ENCODE measurements around the gene C2orf68. TPM values are rescaled to one million over a fixed set of nuclear protein-coding genes. Genes with fewer than 3 reads are reported as not detected.

Gene C2orf68
- total and polyA plus RNA-seq, 9 of the 15 experiments (the other 6 are each of a cell fraction or from before 2014, with no cell fraction given) = 22.1 to 50.0 (median 31.8) TPM

DNA sequence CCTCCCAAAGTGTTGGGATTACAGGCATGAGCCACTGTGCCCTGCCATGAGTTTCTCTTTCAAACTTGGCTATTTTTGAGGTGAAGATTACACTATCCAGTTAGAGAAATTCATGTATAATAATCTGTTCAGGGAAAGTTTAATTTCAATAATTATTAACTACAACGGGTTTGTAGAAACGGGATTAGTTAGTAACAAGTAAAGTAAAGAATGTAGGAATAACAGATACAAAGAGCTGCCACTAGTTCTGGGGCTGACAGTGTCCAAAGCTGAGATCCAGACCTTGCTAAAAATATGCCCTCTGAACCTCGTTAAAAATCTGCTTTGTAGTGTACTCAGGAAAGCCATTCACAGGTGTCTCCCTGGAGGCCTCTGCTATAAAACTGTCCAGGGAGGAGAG is 39.2 kb upstream of the C2orf68 start:
- POLR2A ChIA-PET = interaction anchor here (0.6 to 2.8 kb wide), 3 partner anchors 7 to 30 kb away, joined by 3 to 17 read pairs (median 5); no protein-coding TSS in a partner anchor

More for the DNA sequence above, 39.2 kb upstream of the C2orf68 start:
- ATAC-seq = no peak
- H3K9ac ChIP-seq (ENCODE audit: insufficient read depth in 1 of 2, low read depth in 2 of 2, low read length in 2 of 2) = no peak overlapping the region
- 0 out of 2 replicates have a peak, but pooled peaks cover 3% of the 10 kb centered on the region for H4K20me1 ChIP-seq (replicated peaks; ENCODE audit: control insufficient read depth, insufficient read depth, low read length)
- no peaks in the 10 kb centered on the region for H3K27me3 ChIP-seq (ENCODE audit: control insufficient read depth in 2 of 2, insufficient read depth in 2 of 2, low read length in 2 of 2)
- 90% methylated on average over 3 of the region's 3 CpGs for WGBS (ENCODE audit: insufficient coverage, low coverage, missing lambda C conversion rate)
- no peaks in the 10 kb centered on the region for H3K9me3 ChIP-seq (replicated peaks; ENCODE audit: control insufficient read depth, insufficient read depth, low read depth, low read length)
- FAIRE-seq = no peak
- no peak overlapping the region for H2AFZ ChIP-seq (ENCODE audit: low read depth, low read length)
- H3K9me1 ChIP-seq (ENCODE audit: control insufficient read depth, insufficient read depth, low read length) = peaks cover under 1% of the 10 kb centered on the region
- no peak overlapping the region for H3K4me3 ChIP-seq
- H3K27ac ChIP-seq (ENCODE audit: extremely low read depth, low read depth, low read length) = no peak overlapping the region
- H3K79me2 ChIP-seq (ENCODE audit: control insufficient read depth, insufficient read depth, low read length) = no peaks in the 10 kb centered on the region
- H3K36me3 ChIP-seq (ENCODE audit: control insufficient read depth, insufficient read depth, low read length) = peaks cover 79% of the 10 kb centered on the region
- TF ChIP-seq, protein P1, sequence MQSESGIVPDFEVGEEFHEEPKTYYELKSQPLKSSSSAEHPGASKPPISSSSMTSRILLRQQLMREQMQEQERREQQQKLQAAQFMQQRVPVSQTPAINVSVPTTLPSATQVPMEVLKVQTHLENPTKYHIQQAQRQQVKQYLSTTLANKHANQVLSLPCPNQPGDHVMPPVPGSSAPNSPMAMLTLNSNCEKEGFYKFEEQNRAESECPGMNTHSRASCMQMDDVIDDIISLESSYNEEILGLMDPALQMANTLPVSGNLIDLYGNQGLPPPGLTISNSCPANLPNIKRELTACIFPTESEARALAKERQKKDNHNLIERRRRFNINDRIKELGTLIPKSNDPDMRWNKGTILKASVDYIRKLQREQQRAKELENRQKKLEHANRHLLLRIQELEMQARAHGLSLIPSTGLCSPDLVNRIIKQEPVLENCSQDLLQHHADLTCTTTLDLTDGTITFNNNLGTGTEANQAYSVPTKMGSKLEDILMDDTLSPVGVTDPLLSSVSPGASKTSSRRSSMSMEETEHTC (IDR thresholded peaks at IDR 0.05) = no peak
- TF ChIP-seq CBX3 (IDR thresholded peaks at IDR 0.05; ENCODE audit: borderline replicate concordance in 1 of 2, low read length in 2 of 2) (no peak), PURB (CRISPR knock-in tag; IDR thresholded peaks at IDR 0.05; ENCODE audit: low read depth) (no peak), KLF16 (IDR thresholded peaks at IDR 0.05) (no peak), XRCC3 (IDR thresholded peaks at IDR 0.05) (no peak), SNRNP70 (optimal IDR thresholded peaks at IDR 0.05; ENCODE audit: low read depth, low read length) (no peak), POLR2G (IDR thresholded peaks at IDR 0.05; ENCODE audit: low read depth, low read length) (no peak), ZNF717 (CRISPR knock-in tag; IDR thresholded peaks at IDR 0.05) (no peak)
- TF ChIP-seq, protein P2, sequence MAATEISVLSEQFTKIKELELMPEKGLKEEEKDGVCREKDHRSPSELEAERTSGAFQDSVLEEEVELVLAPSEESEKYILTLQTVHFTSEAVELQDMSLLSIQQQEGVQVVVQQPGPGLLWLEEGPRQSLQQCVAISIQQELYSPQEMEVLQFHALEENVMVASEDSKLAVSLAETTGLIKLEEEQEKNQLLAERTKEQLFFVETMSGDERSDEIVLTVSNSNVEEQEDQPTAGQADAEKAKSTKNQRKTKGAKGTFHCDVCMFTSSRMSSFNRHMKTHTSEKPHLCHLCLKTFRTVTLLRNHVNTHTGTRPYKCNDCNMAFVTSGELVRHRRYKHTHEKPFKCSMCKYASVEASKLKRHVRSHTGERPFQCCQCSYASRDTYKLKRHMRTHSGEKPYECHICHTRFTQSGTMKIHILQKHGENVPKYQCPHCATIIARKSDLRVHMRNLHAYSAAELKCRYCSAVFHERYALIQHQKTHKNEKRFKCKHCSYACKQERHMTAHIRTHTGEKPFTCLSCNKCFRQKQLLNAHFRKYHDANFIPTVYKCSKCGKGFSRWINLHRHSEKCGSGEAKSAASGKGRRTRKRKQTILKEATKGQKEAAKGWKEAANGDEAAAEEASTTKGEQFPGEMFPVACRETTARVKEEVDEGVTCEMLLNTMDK (IDR thresholded peaks at IDR 0.05; ENCODE audit: borderline replicate concordance, insufficient read depth, low read depth, low read length, poor library complexity, severe bottlenecking) = no peak
- TF ChIP-seq, protein P3, sequence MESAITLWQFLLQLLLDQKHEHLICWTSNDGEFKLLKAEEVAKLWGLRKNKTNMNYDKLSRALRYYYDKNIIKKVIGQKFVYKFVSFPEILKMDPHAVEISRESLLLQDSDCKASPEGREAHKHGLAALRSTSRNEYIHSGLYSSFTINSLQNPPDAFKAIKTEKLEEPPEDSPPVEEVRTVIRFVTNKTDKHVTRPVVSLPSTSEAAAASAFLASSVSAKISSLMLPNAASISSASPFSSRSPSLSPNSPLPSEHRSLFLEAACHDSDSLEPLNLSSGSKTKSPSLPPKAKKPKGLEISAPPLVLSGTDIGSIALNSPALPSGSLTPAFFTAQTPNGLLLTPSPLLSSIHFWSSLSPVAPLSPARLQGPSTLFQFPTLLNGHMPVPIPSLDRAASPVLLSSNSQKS (CRISPR knock-in tag; IDR thresholded peaks at IDR 0.05) = no peak
- H3K4me1 ChIP-seq (replicated peaks in 1 of 2; ENCODE audit: control insufficient read depth in 2 of 2, insufficient read depth in 2 of 2, low read length in 2 of 2) = no peaks in the 10 kb centered on the region
- CTCF ChIA-PET (ENCODE audit: low intra/inter-chr PET ratio) = no interaction called here
- in situ Hi-C loops (cut with MboI) = no loop called here
- H3K4me2 ChIP-seq (ENCODE audit: insufficient read depth, low read length) = no peak overlapping the region
- DNase-seq (ENCODE audit: extremely low read depth in 1 of 4, low spot score in 3 of 4) = no peak
- intact Hi-C loops (cut with micrococcal nuclease) = no loop called here
- no TSS peak for BruUV-seq (replicated peaks)
